Measurements from ENCODE around the gene HGF. TPM values are rescaled to one million over a fixed set of nuclear protein-coding genes. Genes with fewer than 3 reads are reported as not detected.

Gene HGF
- total RNA-seq, 2 donors from 2014 or later, result 2.9 to 6.9 TPM

- intact Hi-C loops (cut with DNase I), result no loop called here
- no peak for ATAC-seq
- H3K4me1 ChIP-seq, result no peaks in the 10 kb centered on the region
- H3K4me3 ChIP-seq, result no peak overlapping the region
- 44 to 53% methylated on average over 1 of the region's 1 CpG for WGBS, 2 donors
- H3K27ac ChIP-seq, result no peak overlapping the region
- TF ChIP-seq CTCF (IDR thresholded peaks at IDR 0.05) (no peak), POLR2A (IDR thresholded peaks at IDR 0.05) (no peak)
- no peaks in the 10 kb centered on the region for H3K27me3 ChIP-seq
- no peak for DNase-seq
- no peaks in the 10 kb centered on the region for H3K36me3 ChIP-seq (replicated peaks in 1 of 2; ENCODE audit: insufficient read depth in 1 of 2, low read depth in 2 of 2)
- H3K9me3 ChIP-seq, result no peaks in the 10 kb centered on the region
These were observed 114.6 kb downstream of the HGF start for GRCh38 chr7:81655271-81655670.

- no peak for TF ChIP-seq POLR2A (IDR thresholded peaks at IDR 0.05)
These were observed 117.6 kb downstream of the HGF start for GRCh38 chr7:81652225-81652624.

More at GRCh38 chr7:81652225-81652624, 117.6 kb downstream of the HGF start:
- no peaks in the 10 kb centered on the region for H3K36me3 ChIP-seq (replicated peaks in 1 of 2; ENCODE audit: insufficient read depth in 1 of 2, low read depth in 2 of 2)
- WGBS, 2 donors, result 71 to 87% methylated on average over 1 of the region's 1 CpG
- no peaks in the 10 kb centered on the region for H3K4me1 ChIP-seq
- H3K9me3 ChIP-seq, result no peaks in the 10 kb centered on the region
- DNase-seq (no peak), ATAC-seq (no peak)
- no peak overlapping the region for H3K27ac ChIP-seq
- intact Hi-C loops (cut with DNase I), result no loop called here
- no peak overlapping the region for H3K4me3 ChIP-seq
- H3K27me3 ChIP-seq, result no peaks in the 10 kb centered on the region
